Testis (tissue), 3 donors: Measurements from ENCODE around the gene MATR3. TPM values are rescaled to one million over a fixed set of nuclear protein-coding genes. Genes with fewer than 3 reads are reported as not detected.
A peak's percentile ranks its signal among the peaks of the same experiment; 100 is the strongest.

ENCODE experiments used
- DNase-seq: peaks from one replicate; pipeline ENCODE4 v3.0.0-alpha.2; 2019
- H3K27ac ChIP-seq, 2 donors: fragments of 200-600 bp; sonication (generic); one replicate each; pipeline ENCODE4 v1.5.1; 2019
- H3K27me3 ChIP-seq: fragments of 200-600 bp; sonication (generic); one replicate; pipeline ENCODE4 v1.5.1; 2019
- H3K36me3 ChIP-seq: fragments of 200-600 bp; sonication (generic); one replicate; pipeline ENCODE4 v1.5.1; 2017; ENCODE audit warnings: low read depth; ENCODE audit errors: missing control alignments
- H3K4me1 ChIP-seq: fragments of 200-600 bp; sonication (generic); one replicate; pipeline ENCODE4 v1.5.1; 2019
- H3K4me3 ChIP-seq, 2 donors: fragments of 200-600 bp; sonication (generic); one replicate each; pipeline ENCODE4 v1.5.1; 2017 to 2019
- H3K9me3 ChIP-seq: fragments of 200-600 bp; sonication (generic); one replicate; pipeline ENCODE4 v1.5.1; 2017
- CTCF ChIP-seq, 3 experiments: fragments of 450-650 bp in 2 of 3; fragments of 200-600 bp in 1 of 3; sonication (generic) in 1 of 3; IDR thresholded peaks; one replicate each; pipeline ENCODE4 v1.5.1; 2016 to 2019; ENCODE audit warnings: antibody characterized with exemption in 3 of 3, mild to moderate bottlenecking in 2 of 3, moderate library complexity in 1 of 3
- POLR2A ChIP-seq: fragments of 450-650 bp; IDR thresholded peaks from one replicate; pipeline ENCODE4 v1.6.1; 2017; ENCODE audit warnings: antibody characterized with exemption, mild to moderate bottlenecking, moderate library complexity
- WGBS, 2 donors: methylation state at CpG; one replicate each; pipeline ENCODE4 v1.1.5; 2018; 5-methylcytosine and 5-hydroxymethylcytosine counted together
- intact Hi-C: fragments of 100-400 bp; cut with DNase I; formaldehyde crosslinking; loops from one replicate; pipeline ENCODE4 v1.15.1; 2023; ENCODE audit warnings: low total_unique reads
- polyA plus RNA-seq: library from polyadenylated mRNA; stranded (reverse); fragments of 350-450 nt; fragmentation: Illumina TruSeq; extraction: RNeasy Lipid Tissue Mini Kit (QIAGEN cat#74804); gene quantifications from one replicate; pipeline ENCODE4 v1.2.3, GENCODE V29; 2014; ENCODE audit warnings: low read depth, low replicate concordance; ENCODE audit not compliant: insufficient read depth
- small RNA-seq, 2 donors: library from RNA; depleted of rRNA; stranded (forward); fragments of <200 nt; gene quantifications; one replicate each; pipeline ENCODE3, GENCODE V24; 2016
- total RNA-seq, 2 donors: library from RNA; depleted of rRNA; stranded (reverse); fragments of >200 nt; gene quantifications; one replicate each; pipeline ENCODE4 v1.2.3, GENCODE V29; 2016

Gene MATR3
- total and polyA plus RNA-seq, 3 donors from 2014 or later, result 174 to 248 (median 243) TPM

- Histone ChIP-seq H3K27ac (no peak overlapping the region), H3K9me3 (no peaks in the 10 kb centered on the region), H3K4me1 (no peaks in the 10 kb centered on the region), H3K36me3 (no peaks in the 10 kb centered on the region), H3K4me3 (peak overlapping the region in 1 of 2 donors; percentile 2), H3K27me3 (no peaks in the 10 kb centered on the region)
- intact Hi-C loops, result no loop called here
- DNase-seq, result no peak
- WGBS, 2 donors, result 55 to 60% methylated on average over 26 to 47 of the region's 47 CpGs
- TF ChIP-seq CTCF (IDR thresholded peaks at IDR 0.05) (no peak), POLR2A (no peak)
These were observed 84.7 kb downstream of the MATR3 start for GRCh38 chr5:139378101-139378825.

DNA sequence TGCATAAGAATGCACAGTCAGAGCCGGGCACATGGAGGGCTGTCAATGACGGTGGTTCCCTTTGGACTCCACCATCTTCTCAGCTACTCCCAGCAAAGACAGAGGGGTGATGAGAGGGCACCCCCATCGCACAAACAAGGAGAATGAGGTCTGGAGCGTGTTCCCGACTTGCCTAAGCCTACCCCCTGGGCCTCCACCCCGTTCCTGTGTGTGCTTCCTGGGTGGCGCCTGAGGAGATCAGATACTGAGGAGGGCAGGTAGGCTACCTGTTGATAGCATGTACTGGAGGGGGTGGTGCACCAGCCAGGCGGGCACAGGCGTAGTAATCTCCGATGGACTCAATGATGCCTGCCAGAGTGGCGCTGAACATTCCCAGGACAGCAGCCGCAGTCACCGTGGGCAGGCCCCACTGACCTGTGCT, 85.4 kb downstream of the MATR3 start:
- no peak overlapping the region for H3K4me3 ChIP-seq
- WGBS, 2 donors, result 78 to 83% methylated on average over 8 to 13 of the region's 13 CpGs
- intact Hi-C loops, result no loop called here
- TF ChIP-seq POLR2A (no peak), CTCF (IDR thresholded peaks at IDR 0.05) (no peak)
- no peaks in the 10 kb centered on the region for H3K9me3 ChIP-seq
- H3K27ac ChIP-seq, result no peak overlapping the region
- no peaks in the 10 kb centered on the region for H3K27me3 ChIP-seq
- DNase-seq, result no peak
- H3K36me3 ChIP-seq, result no peaks in the 10 kb centered on the region
- no peaks in the 10 kb centered on the region for H3K4me1 ChIP-seq

GRCh38 chr5:139379626-139380449, 86.3 kb downstream of the MATR3 start:
- TF ChIP-seq CTCF (IDR thresholded peaks at IDR 0.05) (no peak), POLR2A (no peak)
- 78 to 83% methylated on average over 10 to 15 of the region's 15 CpGs for WGBS, 2 donors
- DNase-seq, result no peak
- Histone ChIP-seq H3K9me3 (no peaks in the 10 kb centered on the region), H3K4me1 (no peaks in the 10 kb centered on the region), H3K36me3 (no peaks in the 10 kb centered on the region), H3K27me3 (no peaks in the 10 kb centered on the region), H3K27ac (no peak overlapping the region), H3K4me3 (no peak overlapping the region)
- intact Hi-C loops, result no loop called here

Small RNA genes lying within 50 kb of the gene (small RNA-seq; reads per million reads assigned to genes)
- gene RNA5SP195 (0 reads per million in 2 donors), gene SNORA74A (13.7 to 15.3 reads per million in 2 donors), gene SNORA74D (6.3 to 14.1 reads per million in 2 donors)

Other genes with a start within 250 kb of the MATR3 start
- gene SIL1, start 95.4 kb upstream of the MATR3 start, total RNA-seq, result 10 to 100 TPM; 86.5 to 98.2 TPM
- 116 TPM for gene SIL1, start 95.4 kb upstream of the MATR3 start, polyA plus RNA-seq
- gene PAIP2, start 48.1 kb downstream of the MATR3 start, total RNA-seq, result 100 to 1,000 TPM; 142 to 150 TPM
- gene PAIP2, start 48.1 kb downstream of the MATR3 start, polyA plus RNA-seq, result 297 TPM
- gene SLC23A1, start 89.6 kb downstream of the MATR3 start, total RNA-seq, result not detected
- gene SLC23A1, start 89.6 kb downstream of the MATR3 start, polyA plus RNA-seq, result 0.34 TPM
- under 1 TPM; 0.31 to 0.94 TPM for gene MZB1, start 96.2 kb downstream of the MATR3 start, total RNA-seq
- 6.0 TPM for gene MZB1, start 96.2 kb downstream of the MATR3 start, polyA plus RNA-seq
- 1 to 10 TPM; 2.7 to 3.6 TPM for gene PROB1, start 101.4 kb downstream of the MATR3 start, total RNA-seq
- gene PROB1, start 101.4 kb downstream of the MATR3 start, polyA plus RNA-seq, result 1.5 TPM
- 10 to 100 TPM; 45.2 to 94.6 TPM for gene SPATA24, start 110.3 kb downstream of the MATR3 start, total RNA-seq
- 185 TPM for gene SPATA24, start 110.3 kb downstream of the MATR3 start, polyA plus RNA-seq
- gene DNAJC18, start 145.8 kb downstream of the MATR3 start, total RNA-seq, result 10 to 100 TPM; 45.0 to 98.3 TPM
- 283 TPM for gene DNAJC18, start 145.8 kb downstream of the MATR3 start, polyA plus RNA-seq
- gene ECSCR, start 169.0 kb downstream of the MATR3 start, total RNA-seq, result 1 to 10 TPM; 1.8 to 2.4 TPM
- gene ECSCR, start 169.0 kb downstream of the MATR3 start, polyA plus RNA-seq, result 13.9 TPM
- gene SMIM33, start 177.3 kb downstream of the MATR3 start, total RNA-seq, result under 1 TPM in 1 of 2 donors, not detected in 1; 0.16 TPM
- not detected for gene SMIM33, start 177.3 kb downstream of the MATR3 start, polyA plus RNA-seq
- gene STING1, start 189.0 kb downstream of the MATR3 start, total RNA-seq, result 10 to 100 TPM; 14.2 to 18.6 TPM
- 22.4 TPM for gene STING1, start 189.0 kb downstream of the MATR3 start, polyA plus RNA-seq